Peyer's patch (tissue), 4 donors: Measurements from ENCODE around the gene ACADVL.

Experiments used
- CTCF ChIP-seq, 6 experiments: fragments of 450-650 bp in 4 of 6; fragments of 200-600 bp in 2 of 6; sonication (generic) in 1 of 6; IDR thresholded peaks; one replicate each; pipeline ENCODE4 v1.5.1; 2017 to 2019; ENCODE audit warnings: antibody characterized with exemption in 6 of 6, mild to moderate bottlenecking in 3 of 6, moderate library complexity in 1 of 6
- POLR2A ChIP-seq, 2 donors: fragments of 450-650 bp; IDR thresholded peaks; one replicate each; pipeline ENCODE4 v1.5.1; 2017; ENCODE audit warnings: antibody characterized with exemption in 2 of 2, mild to moderate bottlenecking in 2 of 2, moderate library complexity in 2 of 2

GRCh38 chr17:7184091-7184488 is 35.6 kb upstream of the ACADVL start:
- TF ChIP-seq CTCF (IDR thresholded peaks at IDR 0.05) (no peak), POLR2A (IDR thresholded peaks at IDR 0.05) (no peak)
